NCI-H446 (cell line): Measurements from ENCODE around the gene IGSF21.
"Not testable (repeated sequence)": the region's sequence is repeated elsewhere in the genome, so short reads cannot be mapped to it uniquely, and the experiment has no call there.

Source experiments
- DNase-seq, 2 experiments: peaks; one replicate each; lab custom pipeline; 2025; lab: John Stamatoyannopoulos, UW

IGSF21 gene

GRCh38 chr1:18354612-18355011, 247.0 kb downstream of the IGSF21 start:
- DNase-seq, result no peak

- no peak for DNase-seq
These were observed 250.1 kb downstream of the IGSF21 start for GRCh38 chr1:18357622-18358230.

- DNase-seq, result no peak
These were observed 251.0 kb downstream of the IGSF21 start for GRCh38 chr1:18358600-18358999.

GRCh38 chr1:18360251-18360650, 252.7 kb downstream of the IGSF21 start:
- DNase-seq, result no peak

- DNase-seq, result no peak
These were observed 254.6 kb downstream of the IGSF21 start for GRCh38 chr1:18362150-18362549.

- DNase-seq, result no peak
These were observed 255.8 kb downstream of the IGSF21 start for GRCh38 chr1:18363436-18363835.

- no peak for DNase-seq
These were observed 257.6 kb downstream of the IGSF21 start for GRCh38 chr1:18365099-18365705.

GRCh38 chr1:18372505-18372904, 264.9 kb downstream of the IGSF21 start:
- not testable (repeated sequence) for DNase-seq

- DNase-seq, result no peak
These were observed 265.6 kb downstream of the IGSF21 start for GRCh38 chr1:18373151-18373550.

- DNase-seq, result no peak
These were observed 266.4 kb downstream of the IGSF21 start for GRCh38 chr1:18373882-18374493.

- DNase-seq, result no peak
These were observed 269.1 kb downstream of the IGSF21 start for GRCh38 chr1:18376661-18377060.

GRCh38 chr1:18380288-18380687, 272.7 kb downstream of the IGSF21 start:
- no peak for DNase-seq

GRCh38 chr1:18384059-18384458, 276.5 kb downstream of the IGSF21 start:
- DNase-seq, result no peak

- no peak for DNase-seq
These were observed 276.9 kb downstream of the IGSF21 start for GRCh38 chr1:18384471-18384870.

GRCh38 chr1:18385239-18385790, 277.7 kb downstream of the IGSF21 start:
- DNase-seq, result peak in 1 of 2 experiments; percentile 17

- DNase-seq, result no peak
These were observed 279.0 kb downstream of the IGSF21 start for GRCh38 chr1:18386591-18386990.

GRCh38 chr1:18387307-18387706, 279.7 kb downstream of the IGSF21 start:
- no peak for DNase-seq

GRCh38 chr1:18390953-18391352, 283.4 kb downstream of the IGSF21 start:
- DNase-seq, result no peak

GRCh38 chr1:18394563-18395156, 287.1 kb downstream of the IGSF21 start:
- no peak for DNase-seq

- peak in 1 of 2 experiments; percentile 47 for DNase-seq
These were observed 288.8 kb downstream of the IGSF21 start for GRCh38 chr1:18396247-18396980.

GRCh38 chr1:18397641-18398040, 290.0 kb downstream of the IGSF21 start:
- DNase-seq, result no peak
